Calu3 (cell line): ENCODE measurements around the gene ARMH2. TPM values are rescaled to one million over a fixed set of nuclear protein-coding genes. Genes with fewer than 3 reads are reported as not detected.

ENCODE experiments used
- BruUV-seq: library from RNA; stranded (reverse); fragments of 400-500 nt; replicated peaks from 2 replicates; lab custom pipeline; 2021; lab: Mats Ljungman, UMichigan
- CTCF ChIA-PET: fragments of 300-600 bp; sonication (Branson Sonifier 250); formaldehyde crosslinking; loops from one replicate; lab custom pipeline; 2022; ENCODE audit warnings: antibody characterized with exemption; lab: Charles Lee
- DNase-seq: peaks from one replicate; pipeline ENCODE4 v3.0.0; 2022
- H3K27ac Mint-ChIP-seq: one replicate; pipeline ENCODE4 v1.8.0; 2022; ENCODE audit warnings: mixed read lengths; ENCODE audit not compliant: unreplicated experiment
- H3K27me3 Mint-ChIP-seq: one replicate; pipeline ENCODE4 v1.8.0; 2022; ENCODE audit warnings: mixed read lengths; ENCODE audit not compliant: unreplicated experiment
- H3K36me3 Mint-ChIP-seq: one replicate; pipeline ENCODE4 v1.8.0; 2022; ENCODE audit warnings: mild to moderate bottlenecking, moderate library complexity, mixed read lengths; ENCODE audit not compliant: insufficient read depth, unreplicated experiment
- H3K4me1 Mint-ChIP-seq: one replicate; pipeline ENCODE4 v1.8.0; 2022; ENCODE audit warnings: mild to moderate bottlenecking, low read depth, mixed read lengths; ENCODE audit not compliant: unreplicated experiment
- H3K4me3 Mint-ChIP-seq: one replicate; pipeline ENCODE4 v1.8.0; 2022; ENCODE audit warnings: mild to moderate bottlenecking, low read depth, moderate library complexity, mixed read lengths; ENCODE audit not compliant: unreplicated experiment
- H3K9me3 Mint-ChIP-seq: one replicate; pipeline ENCODE4 v1.8.0; 2022; ENCODE audit warnings: low read depth, mixed read lengths; ENCODE audit not compliant: unreplicated experiment
- intact Hi-C: fragments of 100-400 bp; cut with micrococcal nuclease; formaldehyde crosslinking; loops from one replicate; pipeline ENCODE4 v1.10.0; 2022; ENCODE audit not compliant: unreplicated experiment
- total RNA-seq: library from RNA; stranded (reverse); gene quantifications from 2 replicates; pipeline ENCODE4 v1.2.3, GENCODE V29; 2022
- TF ChIP-seq, protein P1 (sequence below): fragments of 200-600 bp; IDR thresholded peaks from one replicate; pipeline ENCODE4 v1.8.0; 2022; ENCODE audit warnings: antibody characterized with exemption; ENCODE audit not compliant: unreplicated experiment

Gene ARMH2
- total RNA-seq, 1 experiment from 2014 or later = not detected

GRCh38 chr6:24802271-24803059 lies 3.7 kb upstream of the ARMH2 start:
- intact Hi-C loops = no loop called here
- CTCF ChIA-PET = interaction anchor here (0.6 to 0.8 kb wide), 2 partner anchors 108 to 244 kb away, joined by 3 read pairs; no protein-coding TSS in a partner anchor
- BruUV-seq = no TSS peak

GRCh38 chr6:24799541-24799915 lies 811 bp upstream of the ARMH2 start:
- Mint-ChIP-seq H3K4me1 (peaks cover 10% of the 10 kb centered on the region), H3K9me3 (no peaks in the 10 kb centered on the region), H3K4me3 (no peak overlapping the region), H3K27me3 (no peaks in the 10 kb centered on the region), H3K27ac (no peak overlapping the region), H3K36me3 (no peaks in the 10 kb centered on the region)
- CTCF ChIA-PET = interaction anchor here (0.7 kb wide), 3 partner anchors 9 to 396 kb away, joined by 3 to 5 read pairs (median 5); no protein-coding TSS in a partner anchor
- no TSS peak for BruUV-seq
- TF ChIP-seq, protein P1, sequence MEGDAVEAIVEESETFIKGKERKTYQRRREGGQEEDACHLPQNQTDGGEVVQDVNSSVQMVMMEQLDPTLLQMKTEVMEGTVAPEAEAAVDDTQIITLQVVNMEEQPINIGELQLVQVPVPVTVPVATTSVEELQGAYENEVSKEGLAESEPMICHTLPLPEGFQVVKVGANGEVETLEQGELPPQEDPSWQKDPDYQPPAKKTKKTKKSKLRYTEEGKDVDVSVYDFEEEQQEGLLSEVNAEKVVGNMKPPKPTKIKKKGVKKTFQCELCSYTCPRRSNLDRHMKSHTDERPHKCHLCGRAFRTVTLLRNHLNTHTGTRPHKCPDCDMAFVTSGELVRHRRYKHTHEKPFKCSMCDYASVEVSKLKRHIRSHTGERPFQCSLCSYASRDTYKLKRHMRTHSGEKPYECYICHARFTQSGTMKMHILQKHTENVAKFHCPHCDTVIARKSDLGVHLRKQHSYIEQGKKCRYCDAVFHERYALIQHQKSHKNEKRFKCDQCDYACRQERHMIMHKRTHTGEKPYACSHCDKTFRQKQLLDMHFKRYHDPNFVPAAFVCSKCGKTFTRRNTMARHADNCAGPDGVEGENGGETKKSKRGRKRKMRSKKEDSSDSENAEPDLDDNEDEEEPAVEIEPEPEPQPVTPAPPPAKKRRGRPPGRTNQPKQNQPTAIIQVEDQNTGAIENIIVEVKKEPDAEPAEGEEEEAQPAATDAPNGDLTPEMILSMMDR = no peak
- no peak for DNase-seq
- intact Hi-C loops = no loop called here

More at GRCh38 chr6:24802271-24803059, 3.7 kb upstream of the ARMH2 start:
- H3K27me3 Mint-ChIP-seq = no peaks in the 10 kb centered on the region
- no peak overlapping the region for H3K4me3 Mint-ChIP-seq
- H3K4me1 Mint-ChIP-seq = peaks cover 10% of the 10 kb centered on the region
- H3K27ac Mint-ChIP-seq = no peak overlapping the region
- H3K36me3 Mint-ChIP-seq = no peaks in the 10 kb centered on the region
- TF ChIP-seq, protein P1 = no peak
- no peaks in the 10 kb centered on the region for H3K9me3 Mint-ChIP-seq
- no peak for DNase-seq

DNA sequence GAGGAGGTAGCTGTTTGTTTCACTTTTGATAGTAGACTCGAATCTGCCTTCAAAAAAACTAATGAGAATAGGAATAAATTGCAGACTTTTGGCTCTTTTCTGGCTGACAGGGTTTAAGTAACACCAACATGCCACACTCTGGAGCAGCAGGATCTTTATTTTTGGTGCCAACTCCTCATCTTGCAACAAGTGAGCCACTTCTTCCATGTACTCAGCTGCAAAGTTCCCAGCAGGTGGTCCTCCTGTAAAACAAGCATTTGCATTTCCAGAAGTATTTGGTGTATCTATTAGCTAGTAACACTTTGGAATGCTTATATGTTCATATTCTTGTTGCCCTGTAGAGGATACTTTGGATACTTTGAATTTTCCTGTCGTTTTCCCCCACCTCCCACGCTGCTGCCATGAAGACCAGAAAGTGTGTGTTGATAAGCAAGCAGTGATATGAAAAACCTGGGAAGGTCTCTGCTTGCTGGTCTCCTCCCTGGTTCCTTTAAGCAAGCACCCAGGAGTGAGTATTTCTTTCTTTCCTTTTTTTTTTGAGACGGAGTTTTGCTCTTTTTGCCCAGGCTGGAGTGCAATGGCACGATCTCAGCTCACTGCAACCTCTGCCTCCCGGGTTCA lies 1.0 kb downstream of the ARMH2 start:
- no peak for DNase-seq
- Mint-ChIP-seq H3K27me3 (no peaks in the 10 kb centered on the region), H3K4me1 (peaks cover 10% of the 10 kb centered on the region), H3K27ac (no peak overlapping the region), H3K36me3 (no peaks in the 10 kb centered on the region), H3K9me3 (no peaks in the 10 kb centered on the region), H3K4me3 (no peak overlapping the region)
- TF ChIP-seq, protein P1 = no peak
- CTCF ChIA-PET = interaction anchor here (0.8 to 1.3 kb wide), 3 partner anchors 24 to 220 kb away, joined by 3 to 7 read pairs (median 3); no protein-coding TSS in a partner anchor
- intact Hi-C loops = no loop called here
- BruUV-seq = no TSS peak

DNA sequence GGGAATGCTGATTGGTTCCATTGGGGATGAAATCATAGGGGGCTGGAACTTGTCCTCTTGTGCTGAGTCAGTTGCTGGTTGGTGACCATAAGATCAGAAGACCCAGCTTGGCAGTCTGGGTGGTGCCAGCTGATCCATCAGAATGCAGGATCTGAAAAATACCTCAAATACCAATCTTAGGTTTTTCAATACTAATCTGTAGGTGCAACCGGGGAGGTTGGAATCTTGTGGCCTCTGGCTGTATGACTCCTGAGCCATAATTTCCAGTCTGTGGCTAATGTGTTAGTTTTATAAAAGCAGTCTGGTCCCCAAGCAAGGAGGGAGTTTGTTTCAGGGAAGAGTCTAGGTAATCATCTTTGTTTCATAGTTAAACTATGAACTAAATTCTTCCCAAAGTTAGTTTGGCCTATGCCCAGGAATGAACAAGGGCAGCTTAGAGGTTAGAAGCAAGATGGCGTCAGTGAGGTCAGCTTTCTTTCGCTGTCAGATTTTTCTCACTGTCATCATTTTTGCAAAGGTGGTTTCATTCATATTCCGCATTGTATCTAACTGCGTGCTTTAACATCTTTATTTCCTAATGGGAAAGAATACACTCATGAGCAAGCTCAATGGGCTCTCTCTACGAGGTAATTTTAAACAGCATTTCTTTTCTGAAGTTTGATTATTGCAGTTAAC lies 2.0 kb downstream of the ARMH2 start:
- Mint-ChIP-seq H3K27ac (no peak overlapping the region), H3K27me3 (no peaks in the 10 kb centered on the region), H3K4me1 (peaks cover 10% of the 10 kb centered on the region), H3K4me3 (no peak overlapping the region), H3K36me3 (no peaks in the 10 kb centered on the region), H3K9me3 (no peaks in the 10 kb centered on the region)
- DNase-seq = no peak
- intact Hi-C loops = no loop called here
- CTCF ChIA-PET = interaction anchor here (0.8 to 1.3 kb wide), 4 partner anchors 10 to 221 kb away, joined by 3 to 7 read pairs (median 3); no protein-coding TSS in a partner anchor
- TF ChIP-seq, protein P1 = no peak
- BruUV-seq = no TSS peak
